Esophagus (tissue), 2 donors: Measurements from ENCODE around the gene SH2D4B. TPM values are rescaled to one million over a fixed set of nuclear protein-coding genes. Genes with fewer than 3 reads are reported as not detected.

Source experiments
- H3K27ac ChIP-seq, 2 donors: one replicate each; pipeline ENCODE4 v1.5.1; 2013; ENCODE audit warnings: low read depth in 2 of 2, mild to moderate bottlenecking in 2 of 2, inconsistent platforms in 1 of 2, low read length in 1 of 2, moderate library complexity in 1 of 2
- H3K27me3 ChIP-seq, 2 donors: one replicate each; pipeline ENCODE4 v1.6.1; 2013; ENCODE audit warnings: low read length in 2 of 2, control low read depth in 1 of 2, mild to moderate bottlenecking in 1 of 2; ENCODE audit not compliant: insufficient read depth in 2 of 2, control insufficient read depth in 1 of 2
- H3K36me3 ChIP-seq, 2 donors: one replicate each; pipeline ENCODE4 v1.6.1; 2013; ENCODE audit warnings: low read length in 1 of 2; ENCODE audit not compliant: control insufficient read depth in 2 of 2, insufficient read depth in 2 of 2
- H3K4me1 ChIP-seq, 2 donors: one replicate each; pipeline ENCODE4 v1.6.1; 2013; ENCODE audit warnings: low read length in 1 of 2; ENCODE audit not compliant: control insufficient read depth in 2 of 2, insufficient read depth in 2 of 2
- H3K4me3 ChIP-seq, 2 donors: one replicate each; pipeline ENCODE4 v1.5.1; 2013; ENCODE audit warnings: low read length in 2 of 2, mild to moderate bottlenecking in 2 of 2, low read depth in 1 of 2, moderate library complexity in 1 of 2
- H3K9me3 ChIP-seq, 2 donors: one replicate each; pipeline ENCODE4 v1.6.1; 2013; ENCODE audit warnings: mild to moderate bottlenecking in 2 of 2, low read depth in 1 of 2, low read length in 1 of 2, moderate library complexity in 1 of 2; ENCODE audit not compliant: control insufficient read depth in 2 of 2, insufficient read depth in 1 of 2
- whole genome bisulfite sequencing, 2 donors: extraction: QIAGEN DNeasy Blood & Tissue Kit; methylation state at CpG; one replicate each; pipeline ENCODE4 v1.1.7; 2013; 5-methylcytosine and 5-hydroxymethylcytosine counted together
- polyA plus RNA-seq, 2 donors: library from polyadenylated mRNA; stranded (reverse); fragments of 200-250 nt; gene quantifications; one replicate each; pipeline ENCODE4 v1.2.3, GENCODE V29; 2013
- donor health status: healthy with polysubstance abuse.
- donor health status: Bipolar disorder and iron deficiency.

The SH2D4B gene
- polyA plus RNA-seq, 2 donors: 0.02 TPM; not detected in 1

DNA sequence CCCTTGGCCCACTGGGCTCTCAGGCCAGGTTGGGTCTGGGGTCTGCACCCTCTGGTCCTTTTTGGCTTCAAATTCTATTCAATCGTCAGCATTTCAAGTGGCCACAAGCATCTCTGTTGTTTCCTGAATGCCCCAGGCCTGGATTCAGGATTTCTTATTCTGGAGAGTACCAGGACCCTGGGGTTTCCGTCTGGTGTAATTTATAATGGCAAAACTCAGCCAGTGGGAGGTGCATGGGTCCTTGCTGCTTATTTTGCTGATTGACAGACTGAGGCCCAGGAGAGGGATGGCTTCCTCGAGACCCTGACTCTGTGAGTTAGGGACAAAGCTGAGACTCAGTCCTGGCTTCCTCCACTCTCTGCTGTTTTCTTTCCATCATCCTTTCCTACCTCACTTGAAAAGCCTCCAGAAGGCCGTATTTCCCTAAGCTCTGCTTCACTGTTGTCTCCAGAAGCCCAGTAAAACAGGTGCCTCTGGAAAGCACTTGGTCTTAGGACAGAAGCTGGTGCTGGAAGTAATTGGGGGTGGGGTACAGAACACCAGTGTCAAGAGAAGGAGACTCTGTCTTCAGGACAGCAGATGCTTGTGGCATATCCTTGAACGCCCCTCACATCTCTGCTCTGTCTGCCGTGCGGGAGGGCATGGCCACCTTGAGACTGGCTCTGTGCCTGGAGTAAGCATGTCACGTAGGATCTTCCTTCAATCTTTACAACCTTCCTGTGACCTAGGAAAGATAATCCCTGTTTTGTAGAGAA is 39.4 kb upstream of the SH2D4B start:
- no peaks in the 10 kb centered on the region for H3K27me3 ChIP-seq
- H3K27ac ChIP-seq: peak overlapping the region; percentile 92 to 97
- H3K4me1 ChIP-seq: peaks cover 19 to 57% of the 10 kb centered on the region in 2 donors
- no peak overlapping the region for H3K4me3 ChIP-seq
- H3K36me3 ChIP-seq: peaks cover 0 to 12% of the 10 kb centered on the region in 2 donors
- no peaks in the 10 kb centered on the region for H3K9me3 ChIP-seq
- 34 to 42% methylated on average over 8 of the region's 8 CpGs for WGBS, 2 donors

DNA sequence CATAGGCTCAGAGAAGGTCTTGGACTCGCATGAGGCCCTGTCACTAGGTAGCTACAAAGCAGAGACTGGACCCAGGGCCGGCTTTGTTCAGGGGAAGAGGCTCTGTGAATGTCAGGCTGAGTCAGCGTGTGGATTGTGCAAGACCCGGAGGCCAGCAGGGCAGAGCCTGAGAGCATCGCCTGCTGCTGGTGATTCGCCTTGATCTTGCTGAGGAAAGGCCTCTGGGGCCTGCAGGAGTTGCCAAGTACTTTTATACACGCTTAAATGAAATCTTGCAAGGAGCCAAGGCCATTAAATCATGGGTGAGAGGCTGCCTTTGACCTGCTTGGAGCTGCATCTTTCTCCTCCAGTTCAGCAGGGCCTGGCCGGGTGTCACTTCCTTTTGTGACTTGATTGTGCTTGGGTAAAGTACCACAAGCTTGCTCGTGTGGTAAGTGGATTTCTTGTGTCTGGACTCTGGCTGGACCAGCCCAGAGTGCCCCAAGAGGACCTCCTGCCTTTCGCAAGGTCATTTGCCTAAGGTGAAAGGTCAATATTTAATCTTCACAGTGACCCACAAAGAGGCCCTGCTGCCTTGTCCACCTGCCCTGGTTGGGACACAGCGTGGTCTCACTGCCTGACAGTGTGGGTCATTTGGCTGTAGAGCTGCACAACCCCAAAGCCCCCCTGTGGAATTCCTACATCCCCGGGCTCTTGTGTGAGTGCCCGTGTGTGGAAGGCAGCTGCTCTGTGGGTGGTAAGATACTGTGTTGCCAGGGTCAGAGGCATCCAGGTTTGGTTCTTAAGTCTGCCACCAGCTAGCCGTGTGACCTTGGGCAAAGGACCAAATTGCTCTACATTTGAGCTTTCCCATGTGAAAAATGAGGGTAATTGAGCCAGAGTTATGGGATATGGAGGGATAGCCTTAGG is 38.6 kb upstream of the SH2D4B start:
- Histone ChIP-seq H3K27me3 (no peaks in the 10 kb centered on the region), H3K4me1 (peaks cover 22 to 58% of the 10 kb centered on the region in 2 donors), H3K4me3 (no peak overlapping the region), H3K9me3 (no peaks in the 10 kb centered on the region), H3K27ac (peak overlapping the region; percentile 92 to 97), H3K36me3 (peaks cover 0 to 12% of the 10 kb centered on the region in 2 donors)
- 19 to 22% methylated on average over 14 of the region's 14 CpGs for WGBS, 2 donors

DNA sequence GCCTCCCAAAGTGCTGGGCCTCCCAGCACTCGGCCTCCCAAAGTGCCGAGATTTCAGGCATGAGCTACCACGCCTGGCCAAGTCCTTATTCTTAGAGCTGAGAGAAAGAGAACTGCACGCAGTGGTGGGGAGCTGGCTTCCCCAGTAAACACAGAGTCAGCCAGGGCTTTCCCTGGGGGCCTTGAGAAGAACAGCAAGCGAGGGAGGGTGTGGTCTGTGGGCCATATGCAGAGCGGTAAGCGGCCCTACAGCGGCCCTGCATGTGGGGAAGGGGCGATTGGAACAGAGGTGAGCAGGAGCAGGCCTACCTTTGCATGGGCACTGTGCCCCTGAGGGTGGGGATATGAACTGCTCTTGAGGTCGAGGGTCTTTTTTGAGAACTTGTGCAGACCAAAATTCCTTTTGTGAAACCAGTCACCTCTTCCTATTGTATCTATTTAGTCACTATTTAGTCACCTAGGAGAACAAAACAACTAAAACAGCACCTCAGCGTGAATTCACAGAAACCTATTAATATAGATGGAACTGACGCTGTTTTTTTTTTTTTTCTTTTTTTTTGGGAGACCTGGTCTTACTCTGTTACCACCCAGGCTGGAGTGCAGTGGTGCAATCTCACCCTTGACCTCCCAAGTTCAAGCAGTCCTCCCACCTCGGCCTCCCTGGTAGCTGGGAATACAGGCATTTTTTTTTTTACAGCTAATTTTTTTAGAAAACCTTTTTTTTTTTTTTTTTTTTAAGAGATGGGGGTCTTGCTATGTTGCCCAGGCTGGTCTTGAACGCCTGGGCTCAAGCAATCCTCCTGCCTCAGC is 36.9 kb upstream of the SH2D4B start:
- H3K9me3 ChIP-seq: no peaks in the 10 kb centered on the region
- peak overlapping the region; percentile 78 to 97 for H3K27ac ChIP-seq
- no peak overlapping the region for H3K4me3 ChIP-seq
- peaks cover 0 to 16% of the 10 kb centered on the region in 2 donors for H3K36me3 ChIP-seq
- H3K4me1 ChIP-seq: peaks cover 29 to 65% of the 10 kb centered on the region in 2 donors
- WGBS, 2 donors: 54 to 63% methylated on average over 14 of the region's 14 CpGs
- H3K27me3 ChIP-seq: no peaks in the 10 kb centered on the region

DNA sequence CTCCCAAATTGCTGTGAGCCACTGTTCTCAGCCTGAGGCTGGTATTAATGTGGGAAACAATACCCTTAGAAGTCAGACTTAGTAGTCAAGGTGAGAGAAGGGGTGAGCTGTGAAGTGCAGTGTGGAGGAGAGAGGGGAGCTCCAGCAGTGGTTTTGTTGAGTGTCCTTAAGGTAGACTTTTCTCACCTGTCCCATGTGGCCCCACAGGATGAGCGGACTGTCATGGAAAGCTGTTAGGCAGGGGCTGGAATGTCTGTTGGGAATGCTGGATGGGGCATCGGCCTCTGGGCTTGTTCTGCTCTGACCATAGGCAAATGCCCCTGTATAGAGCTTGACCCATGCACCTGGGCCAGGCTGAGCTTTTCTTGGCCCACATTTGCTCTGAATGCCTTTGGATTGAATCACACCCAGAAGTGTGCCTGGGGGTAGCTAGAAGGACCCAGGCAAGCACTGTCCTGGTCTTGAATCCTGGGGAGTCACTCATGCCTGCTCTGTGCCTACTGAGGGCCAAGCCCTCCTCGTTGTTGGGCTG is 36.3 kb upstream of the SH2D4B start:
- peak overlapping the region; percentile 78 to 96 for H3K27ac ChIP-seq
- WGBS, 2 donors: 77 to 87% methylated on average over 3 of the region's 3 CpGs

DNA sequence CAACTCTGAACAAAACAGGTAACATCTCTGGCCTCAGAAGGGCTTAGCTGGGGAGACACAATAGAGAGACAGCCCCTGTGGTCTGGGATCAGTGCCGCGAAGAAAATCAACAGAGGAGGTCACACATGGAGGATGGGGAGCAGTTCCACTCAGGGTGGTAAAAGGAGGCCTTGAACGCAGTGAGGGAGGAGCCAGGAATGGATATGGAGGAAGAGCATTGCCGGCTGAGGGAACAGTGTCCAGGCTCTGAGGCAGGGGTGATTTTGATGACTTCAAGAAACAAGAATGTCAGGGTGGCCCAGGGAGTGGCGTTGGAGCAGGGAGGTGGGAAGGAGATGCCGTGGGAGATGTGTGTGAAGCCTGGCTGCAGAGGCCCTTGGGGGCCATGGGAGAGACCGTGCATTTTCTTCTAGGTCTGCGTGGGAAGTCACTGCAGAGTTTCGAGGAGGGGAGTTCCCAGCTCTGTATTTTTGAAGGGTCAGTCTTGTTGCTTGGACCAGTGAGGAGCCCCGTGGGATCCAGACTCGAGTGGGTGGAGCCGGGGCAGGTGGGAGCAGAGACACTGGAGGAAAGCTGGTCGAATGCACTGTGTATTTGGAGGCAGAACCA is 35.7 kb upstream of the SH2D4B start:
- peak overlapping the region; percentile 78 to 96 for H3K27ac ChIP-seq
- H3K9me3 ChIP-seq: no peaks in the 10 kb centered on the region
- peaks cover 31 to 65% of the 10 kb centered on the region in 2 donors for H3K4me1 ChIP-seq
- H3K27me3 ChIP-seq: no peaks in the 10 kb centered on the region
- 79% methylated on average over 13 of the region's 13 CpGs for WGBS, 2 donors
- no peak overlapping the region for H3K4me3 ChIP-seq
- H3K36me3 ChIP-seq: peaks cover 0 to 18% of the 10 kb centered on the region in 2 donors

More for the DNA sequence above, 36.3 kb upstream of the SH2D4B start:
- no peaks in the 10 kb centered on the region for H3K27me3 ChIP-seq
- no peak overlapping the region for H3K4me3 ChIP-seq
- H3K4me1 ChIP-seq: peaks cover 29 to 65% of the 10 kb centered on the region in 2 donors
- H3K36me3 ChIP-seq: peaks cover 0 to 16% of the 10 kb centered on the region in 2 donors
- H3K9me3 ChIP-seq: no peaks in the 10 kb centered on the region

DNA sequence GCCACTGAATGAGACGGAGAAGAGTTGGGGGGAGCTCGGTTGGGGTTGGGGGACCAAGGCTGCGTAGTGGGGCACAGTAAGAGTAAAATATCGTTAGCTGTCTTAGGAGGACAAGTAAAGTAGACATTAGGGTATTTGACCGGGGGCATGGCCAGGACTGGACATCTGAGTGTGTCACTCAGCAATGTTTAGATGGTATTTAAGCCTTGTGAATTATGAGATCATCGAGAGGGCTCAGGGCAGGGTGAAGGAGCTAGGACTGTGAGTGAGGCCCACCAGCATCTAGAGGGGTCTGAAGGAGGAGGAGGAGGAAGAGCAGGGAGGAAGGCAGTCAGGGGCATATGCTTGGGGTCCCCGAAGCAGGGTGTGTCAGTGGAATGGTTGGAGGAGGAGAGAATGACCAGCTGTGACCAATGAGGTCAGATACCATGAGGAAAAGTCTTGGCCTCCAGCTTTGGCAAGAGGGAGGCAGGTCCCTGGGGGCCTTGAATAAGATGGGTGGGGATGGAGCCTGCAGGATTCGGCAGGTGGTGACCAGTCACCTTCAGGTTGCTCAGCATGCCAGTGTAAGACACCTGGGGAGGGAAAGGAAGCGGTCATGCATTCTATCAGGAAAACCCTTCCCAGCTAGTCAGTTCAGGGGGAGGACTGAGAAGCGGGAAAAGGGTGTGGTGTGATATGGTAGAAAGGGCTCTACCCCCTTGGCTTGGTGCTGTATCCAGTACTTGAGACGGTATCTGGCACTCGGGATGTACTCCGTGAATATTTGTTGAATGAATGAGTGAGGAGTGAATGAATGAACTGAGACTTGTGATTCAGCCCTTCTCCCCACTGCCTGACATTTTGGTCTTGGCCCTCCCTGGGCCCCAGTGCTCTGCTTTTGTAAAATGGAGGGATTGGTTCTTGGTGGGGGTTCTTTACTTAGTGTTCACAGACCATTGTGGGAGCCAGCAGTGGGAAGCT is 34.8 kb upstream of the SH2D4B start:
- H3K36me3 ChIP-seq: peaks cover 0 to 22% of the 10 kb centered on the region in 2 donors
- no peaks in the 10 kb centered on the region for H3K27me3 ChIP-seq
- peaks cover 25 to 59% of the 10 kb centered on the region in 2 donors for H3K4me1 ChIP-seq
- no peak overlapping the region for H3K4me3 ChIP-seq
- peak overlapping the region; percentile 85 to 96 for H3K27ac ChIP-seq
- no peaks in the 10 kb centered on the region for H3K9me3 ChIP-seq
- WGBS, 2 donors: 68 to 75% methylated on average over 13 of the region's 13 CpGs

DNA sequence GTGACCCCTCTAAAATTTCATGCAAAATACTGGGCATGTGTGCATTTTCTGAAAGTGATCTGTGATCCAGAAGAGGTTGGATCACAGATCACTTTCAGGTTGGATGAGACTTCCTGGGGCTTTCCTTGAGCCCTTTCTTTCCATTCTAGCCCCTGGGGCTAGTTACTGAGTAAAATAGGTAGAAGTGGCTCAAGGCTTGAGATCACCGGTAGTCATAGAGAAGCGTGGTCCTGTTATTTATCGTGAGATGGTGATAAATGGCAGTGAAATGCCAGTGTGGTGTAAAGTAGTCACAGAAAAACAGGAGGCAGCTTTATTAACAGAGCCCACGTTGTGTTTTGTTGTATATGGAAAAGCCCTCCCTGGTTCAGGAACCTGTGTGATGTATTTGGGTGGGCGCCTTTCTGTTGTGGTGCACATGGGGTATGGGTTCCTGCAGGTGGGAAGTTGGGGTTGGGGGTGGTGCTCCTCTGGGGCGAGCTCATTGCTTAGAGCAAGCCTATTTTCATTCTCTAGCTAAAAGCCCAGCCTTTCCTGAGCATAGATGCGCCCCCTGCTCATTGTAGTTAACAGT is 34.0 kb upstream of the SH2D4B start:
- WGBS, 2 donors: 66 to 67% methylated on average over 7 of the region's 7 CpGs
- H3K27ac ChIP-seq: peak overlapping the region; percentile 85 to 96
- no peak overlapping the region for H3K4me3 ChIP-seq
- no peaks in the 10 kb centered on the region for H3K27me3 ChIP-seq
- peaks cover 22 to 52% of the 10 kb centered on the region in 2 donors for H3K4me1 ChIP-seq
- H3K9me3 ChIP-seq: no peaks in the 10 kb centered on the region
- peaks cover 0 to 27% of the 10 kb centered on the region in 2 donors for H3K36me3 ChIP-seq
